H1 (cell line): ENCODE data around the gene GLYR1.

Experiments used
- EGR1 ChIP-seq: IDR thresholded peaks from 2 replicates; pipeline ENCODE4 v1.6.1; 2011; ENCODE audit warnings: low read depth, low read length, borderline replicate concordance
- EP300 ChIP-seq, 2 experiments: IDR thresholded peaks; 1 replicate in 1 of 2; 2 replicates in 1 of 2; pipeline ENCODE4 v1.6.1; 2011 to 2012; ENCODE audit warnings: low read depth in 2 of 2, low read length in 2 of 2, mild to moderate bottlenecking in 2 of 2, borderline replicate concordance in 1 of 2, inconsistent platforms in 1 of 2, moderate library complexity in 1 of 2
- EZH2 ChIP-seq: fragments of 200-600 bp; sonication (generic); IDR thresholded peaks from 2 replicates; pipeline ENCODE4 v1.7.1; 2012; ENCODE audit warnings: low read depth, mild to moderate bottlenecking, moderate library complexity, low read length, inconsistent platforms; ENCODE audit not compliant: severe bottlenecking
- FOSL1 ChIP-seq: IDR thresholded peaks from 2 replicates; pipeline ENCODE4 v1.6.1; 2011; ENCODE audit warnings: mild to moderate bottlenecking, low read depth, low read length, moderate library complexity; ENCODE audit not compliant: insufficient read depth
- HDAC6 ChIP-seq: IDR thresholded peaks from one replicate; pipeline ENCODE4 v1.7.1; 2012; ENCODE audit warnings: low read depth, mild to moderate bottlenecking, inconsistent platforms, low read length, moderate library complexity
- NRF1 ChIP-seq: IDR thresholded peaks from 2 replicates; pipeline ENCODE4 v1.6.1; 2011; ENCODE audit warnings: mild to moderate bottlenecking, low read depth, low read length, improper control_type of control experiment
- POLR2A ChIP-seq, 2 experiments: IDR thresholded peaks; 1 replicate in 1 of 2; 2 replicates in 1 of 2; pipeline ENCODE4 v1.6.1; 2011; ENCODE audit warnings: low read depth in 2 of 2, low read length in 2 of 2, mild to moderate bottlenecking in 2 of 2; ENCODE audit errors: control extremely low read depth in 1 of 2
- RAD21 ChIP-seq, 2 experiments: IDR thresholded peaks in 1 of 2; conservative IDR thresholded peaks in 1 of 2; 2 replicates each; pipeline ENCODE4 v1.6.1; 2011; ENCODE audit warnings: low read depth in 2 of 2, low read length in 2 of 2, improper control_type of control experiment in 1 of 2, inconsistent platforms in 1 of 2, mild to moderate bottlenecking in 1 of 2, moderate library complexity in 1 of 2
- RXRA ChIP-seq: IDR thresholded peaks from 2 replicates; pipeline ENCODE4 v1.6.1; 2011; ENCODE audit warnings: low read depth, mild to moderate bottlenecking, low read length, moderate library complexity; ENCODE audit not compliant: insufficient read depth
- SAP30 ChIP-seq: fragments of 300-600 bp; sonication (generic); IDR thresholded peaks from 2 replicates; pipeline ENCODE4 v1.7.1; 2012; ENCODE audit warnings: low read length, moderate library complexity, mild to moderate bottlenecking, inconsistent platforms; ENCODE audit not compliant: insufficient read depth, insufficient replicate concordance
- TAF7 ChIP-seq: optimal IDR thresholded peaks from 2 replicates; pipeline ENCODE3; 2011; ENCODE audit warnings: low read depth, mild to moderate bottlenecking, inconsistent platforms, low read length, moderate library complexity, borderline replicate concordance
- YY1 ChIP-seq: IDR thresholded peaks from 2 replicates; pipeline ENCODE4 v1.6.1; 2011; ENCODE audit warnings: low read depth, mild to moderate bottlenecking, low read length
- TF ChIP-seq, protein P1 (sequence below), 3 experiments: IDR thresholded peaks; 1 replicate in 2 of 3; 2 replicates in 1 of 3; pipeline versions ENCODE4 v1.5.1 to v1.6.1; 2011; ENCODE audit warnings: low read length in 3 of 3, mild to moderate bottlenecking in 3 of 3, inconsistent platforms in 2 of 3, low read depth in 1 of 3, moderate library complexity in 1 of 3; ENCODE audit not compliant: insufficient read depth in 1 of 3; ENCODE audit errors: control extremely low read depth in 1 of 3
- TF ChIP-seq, protein P2 (sequence below): IDR thresholded peaks from 2 replicates; pipeline ENCODE4 v1.6.1; 2012; ENCODE audit warnings: low read length, inconsistent platforms

DNA sequence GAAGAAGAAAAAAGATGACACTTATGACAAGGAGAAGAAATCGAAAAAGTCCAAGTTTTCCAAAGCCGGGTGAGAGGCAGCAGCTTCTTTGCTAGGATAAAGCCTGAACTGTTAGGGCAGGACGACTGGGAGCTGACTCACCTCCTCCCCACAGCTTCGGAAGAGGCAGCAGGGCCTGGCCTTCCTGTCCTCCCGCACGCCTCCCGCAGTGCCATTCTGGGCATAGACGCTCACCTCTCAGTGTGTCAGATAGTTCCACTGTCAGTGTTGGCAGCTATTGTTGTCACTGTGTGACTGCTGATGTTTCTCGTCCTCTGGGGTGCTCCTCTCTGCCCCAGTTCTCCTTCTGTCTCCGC lies 12.8 kb upstream of the GLYR1 start:
- TF ChIP-seq POLR2A (IDR thresholded peaks at IDR 0.05; ENCODE audit: control extremely low read depth in 1 of 2, low read depth in 2 of 2, low read length in 2 of 2) (no peak), EGR1 (no peak), EP300 (IDR thresholded peaks at IDR 0.05; ENCODE audit: borderline replicate concordance in 1 of 2, low read depth in 2 of 2, low read length in 2 of 2) (no peak), NRF1 (no peak), RXRA (no peak), HDAC6 (no peak), FOSL1 (no peak), SAP30 (no peak), YY1 (no peak), TAF7 (no peak), EZH2 (no peak), RAD21 (IDR thresholded peaks at IDR 0.05 in 1 of 2, conservative IDR thresholded peaks at IDR 0.05 in 1 of 2; ENCODE audit: low read depth in 2 of 2, low read length in 2 of 2) (no peak)
- TF ChIP-seq, protein P1, sequence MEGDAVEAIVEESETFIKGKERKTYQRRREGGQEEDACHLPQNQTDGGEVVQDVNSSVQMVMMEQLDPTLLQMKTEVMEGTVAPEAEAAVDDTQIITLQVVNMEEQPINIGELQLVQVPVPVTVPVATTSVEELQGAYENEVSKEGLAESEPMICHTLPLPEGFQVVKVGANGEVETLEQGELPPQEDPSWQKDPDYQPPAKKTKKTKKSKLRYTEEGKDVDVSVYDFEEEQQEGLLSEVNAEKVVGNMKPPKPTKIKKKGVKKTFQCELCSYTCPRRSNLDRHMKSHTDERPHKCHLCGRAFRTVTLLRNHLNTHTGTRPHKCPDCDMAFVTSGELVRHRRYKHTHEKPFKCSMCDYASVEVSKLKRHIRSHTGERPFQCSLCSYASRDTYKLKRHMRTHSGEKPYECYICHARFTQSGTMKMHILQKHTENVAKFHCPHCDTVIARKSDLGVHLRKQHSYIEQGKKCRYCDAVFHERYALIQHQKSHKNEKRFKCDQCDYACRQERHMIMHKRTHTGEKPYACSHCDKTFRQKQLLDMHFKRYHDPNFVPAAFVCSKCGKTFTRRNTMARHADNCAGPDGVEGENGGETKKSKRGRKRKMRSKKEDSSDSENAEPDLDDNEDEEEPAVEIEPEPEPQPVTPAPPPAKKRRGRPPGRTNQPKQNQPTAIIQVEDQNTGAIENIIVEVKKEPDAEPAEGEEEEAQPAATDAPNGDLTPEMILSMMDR (IDR thresholded peaks at IDR 0.05; ENCODE audit: control extremely low read depth in 1 of 3, insufficient read depth in 1 of 3, low read depth in 1 of 3, low read length in 3 of 3): no peak
- TF ChIP-seq, protein P2, sequence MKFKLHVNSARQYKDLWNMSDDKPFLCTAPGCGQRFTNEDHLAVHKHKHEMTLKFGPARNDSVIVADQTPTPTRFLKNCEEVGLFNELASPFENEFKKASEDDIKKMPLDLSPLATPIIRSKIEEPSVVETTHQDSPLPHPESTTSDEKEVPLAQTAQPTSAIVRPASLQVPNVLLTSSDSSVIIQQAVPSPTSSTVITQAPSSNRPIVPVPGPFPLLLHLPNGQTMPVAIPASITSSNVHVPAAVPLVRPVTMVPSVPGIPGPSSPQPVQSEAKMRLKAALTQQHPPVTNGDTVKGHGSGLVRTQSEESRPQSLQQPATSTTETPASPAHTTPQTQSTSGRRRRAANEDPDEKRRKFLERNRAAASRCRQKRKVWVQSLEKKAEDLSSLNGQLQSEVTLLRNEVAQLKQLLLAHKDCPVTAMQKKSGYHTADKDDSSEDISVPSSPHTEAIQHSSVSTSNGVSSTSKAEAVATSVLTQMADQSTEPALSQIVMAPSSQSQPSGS: no peak
